Common myeloid progenitor, CD34-positive (primary cell): ENCODE measurements around the gene ASIC2.
"Not testable (repeated sequence)": the region's sequence is repeated elsewhere in the genome, so short reads cannot be mapped to it uniquely, and the experiment has no call there.

Experiments used
- CTCF ChIA-PET: fragments of 350-600 bp; sonication (Branson Sonifier 250); formaldehyde crosslinking; loops from one replicate; lab custom pipeline; 2021; ENCODE audit warnings: antibody characterized with exemption; lab: Charles Lee
- POLR2A ChIA-PET: fragments of 350-600 bp; sonication (Branson Sonifier 250); formaldehyde crosslinking; loops from one replicate; lab custom pipeline; 2021; ENCODE audit warnings: antibody characterized with exemption; lab: Charles Lee
- DNase-seq, 3 donors: peaks; one replicate each; pipeline versions ENCODE4 v3.0.0 to v3.0.0-alpha.2; 2013
- H3K27ac ChIP-seq, 2 experiments: 1 replicate in 1 of 2; 2 replicates in 1 of 2; pipeline ENCODE4 v1.7.0; 2013; ENCODE audit warnings: inconsistent platforms in 2 of 2, low read length in 2 of 2, mild to moderate bottlenecking in 2 of 2, low read depth in 1 of 2, moderate library complexity in 1 of 2; ENCODE audit not compliant: severe bottlenecking in 2 of 2, insufficient read depth in 1 of 2, poor library complexity in 1 of 2
- H3K27me3 ChIP-seq, 5 experiments: replicated peaks in 2 of 5; 1 replicate in 3 of 5; 2 replicates in 2 of 5; pipeline versions ENCODE4 v1.6.1 to v1.7.0; 2013; ENCODE audit warnings: low read length in 4 of 5, mild to moderate bottlenecking in 2 of 5, moderate library complexity in 2 of 5, inconsistent platforms in 1 of 5; ENCODE audit not compliant: insufficient read depth in 5 of 5, control insufficient read depth in 4 of 5
- H3K36me3 ChIP-seq, 4 experiments: 1 replicate in 2 of 4; 2 replicates in 2 of 4; pipeline versions ENCODE4 v1.6.1 to v1.7.0; 2013; ENCODE audit warnings: low read length in 3 of 4, control low read depth in 1 of 4, mild to moderate bottlenecking in 1 of 4; ENCODE audit not compliant: control insufficient read depth in 4 of 4, insufficient read depth in 4 of 4
- H3K4me1 ChIP-seq, 4 experiments: 1 replicate in 3 of 4; 2 replicates in 1 of 4; pipeline versions ENCODE4 v1.6.1 to v1.7.1; 2013; ENCODE audit warnings: low read length in 3 of 4, mild to moderate bottlenecking in 3 of 4, control low read depth in 1 of 4, inconsistent platforms in 1 of 4, moderate library complexity in 1 of 4; ENCODE audit not compliant: control insufficient read depth in 4 of 4, insufficient read depth in 4 of 4; ENCODE audit errors: control extremely low read depth in 1 of 4
- H3K4me3 ChIP-seq, 7 experiments: 1 replicate in 4 of 7; 2 replicates in 3 of 7; pipeline versions ENCODE4 v1.5.1 to v1.7.0; 2013; ENCODE audit warnings: mild to moderate bottlenecking in 7 of 7, low read length in 6 of 7, moderate library complexity in 6 of 7, inconsistent platforms in 2 of 7, low read depth in 2 of 7, control low read depth in 1 of 7; ENCODE audit not compliant: insufficient read depth in 4 of 7, control insufficient read depth in 1 of 7; ENCODE audit errors: extremely low read depth in 1 of 7
- H3K9me3 ChIP-seq, 5 experiments: 1 replicate in 4 of 5; 2 replicates in 1 of 5; pipeline versions ENCODE4 v1.6.1 to v1.7.1; 2013; ENCODE audit warnings: low read length in 4 of 5, mild to moderate bottlenecking in 2 of 5, inconsistent platforms in 1 of 5, low read depth in 1 of 5, moderate library complexity in 1 of 5; ENCODE audit not compliant: control insufficient read depth in 4 of 5, insufficient read depth in 2 of 5; ENCODE audit errors: control extremely low read depth in 1 of 5
- WGBS: methylation state at CpG from one replicate; pipeline ENCODE4 v1.1.5; 2013; ENCODE audit not compliant: insufficient coverage; 5-methylcytosine and 5-hydroxymethylcytosine counted together

ASIC2 gene

GRCh38 chr17:32971171-32971570 lies 321.9 kb downstream of the ASIC2 start:
- CTCF ChIA-PET = no interaction called here
- Histone ChIP-seq H3K27ac (no peak overlapping the region), H3K36me3 (no peaks in the 10 kb centered on the region), H3K9me3 (peaks cover 0 to 10% (median 2%) of the 10 kb centered on the region in 5 experiments), H3K4me1 (peaks cover 0 to 6% (median 0%) of the 10 kb centered on the region in 4 experiments), H3K27me3 (peaks cover 0 to 2% (median 0%) of the 10 kb centered on the region in 5 experiments), H3K4me3 (no peak overlapping the region)
- POLR2A ChIA-PET = no interaction called here
- 40% methylated on average over 1 of the region's 1 CpG for WGBS
- peak; percentile 46 to 79 (median 69) for DNase-seq

- Histone ChIP-seq H3K27me3 (peaks cover 0 to 2% (median 0%) of the 10 kb centered on the region in 5 experiments), H3K27ac (no peak overlapping the region), H3K4me1 (peaks cover 0 to 6% (median 0%) of the 10 kb centered on the region in 4 experiments), H3K9me3 (peaks cover 0 to 10% (median 2%) of the 10 kb centered on the region in 5 experiments), H3K4me3 (no peak overlapping the region), H3K36me3 (no peaks in the 10 kb centered on the region)
- WGBS = 100% methylated on average over 2 of the region's 3 CpGs
- ChIA-PET POLR2A (no interaction called here), CTCF (no interaction called here)
- no peak for DNase-seq
Observed at GRCh38 chr17:32970281-32970680, 322.8 kb downstream of the ASIC2 start.

GRCh38 chr17:32969231-32969630 lies 323.9 kb downstream of the ASIC2 start:
- DNase-seq, H3K4me1 ChIP-seq, H3K9me3 ChIP-seq, H3K27me3 ChIP-seq, H3K36me3 ChIP-seq, CTCF ChIA-PET, H3K27ac ChIP-seq, H3K4me3 ChIP-seq, POLR2A ChIA-PET: not testable (repeated sequence)
- WGBS = 100% methylated on average over 1 of the region's 4 CpGs

GRCh38 chr17:32964541-32964940 lies 328.6 kb downstream of the ASIC2 start:
- peaks cover 0 to 2% (median 0%) of the 10 kb centered on the region in 5 experiments for H3K27me3 ChIP-seq
- H3K9me3 ChIP-seq = peaks cover 0 to 1% (median 0%) of the 10 kb centered on the region in 5 experiments
- peaks cover 0 to 6% (median 3%) of the 10 kb centered on the region in 4 experiments for H3K4me1 ChIP-seq
- no peak overlapping the region for H3K4me3 ChIP-seq
- ChIA-PET POLR2A (no interaction called here), CTCF (no interaction called here)
- DNase-seq = no peak
- no peak overlapping the region for H3K27ac ChIP-seq
- no peaks in the 10 kb centered on the region for H3K36me3 ChIP-seq
- WGBS = 90% methylated on average over 11 of the region's 11 CpGs
